Mesothelial cell of epicardium (in vitro differentiated cells): ENCODE data around the gene CD300E. TPM values are rescaled to one million over a fixed set of nuclear protein-coding genes. Genes with fewer than 3 reads are reported as not detected.
A peak's percentile ranks its signal among the peaks of the same experiment; 100 is the strongest.

Experiments
- DNase-seq, 2 experiments: peaks; one replicate each; pipeline ENCODE4 v3.0.0; 2021; ENCODE audit warnings: low spot score in 2 of 2; ENCODE audit not compliant: unreplicated experiment in 2 of 2
- H3K27ac Mint-ChIP-seq: 2 replicates; pipeline ENCODE4 v1.8.0; 2021; ENCODE audit warnings: mixed read lengths
- H3K27me3 Mint-ChIP-seq: 2 replicates; pipeline ENCODE4 v1.8.0; 2021; ENCODE audit warnings: low read depth, mixed read lengths
- H3K36me3 Mint-ChIP-seq: 2 replicates; pipeline ENCODE4 v1.8.0; 2021; ENCODE audit warnings: mixed read lengths
- H3K4me1 Mint-ChIP-seq: 2 replicates; pipeline ENCODE4 v1.8.0; 2021; ENCODE audit warnings: mixed read lengths
- H3K4me3 Mint-ChIP-seq: 2 replicates; pipeline ENCODE4 v1.8.0; 2021; ENCODE audit warnings: mild to moderate bottlenecking, moderate library complexity, mixed read lengths
- H3K9me3 Mint-ChIP-seq: 2 replicates; pipeline ENCODE4 v1.8.0; 2021; ENCODE audit warnings: mixed read lengths
- CTCF ChIP-seq: fragments of 200-600 bp; sonication (generic); IDR thresholded peaks from one replicate; pipeline ENCODE4 v1.5.0; 2021; ENCODE audit warnings: antibody characterized with exemption; ENCODE audit not compliant: unreplicated experiment
- total RNA-seq: library from RNA; stranded (reverse); gene quantifications from 3 replicates; pipeline ENCODE4 v1.2.1, GENCODE V29; 2021

The CD300E gene
- total RNA-seq, 1 donor from 2014 or later: not detected

DNA sequence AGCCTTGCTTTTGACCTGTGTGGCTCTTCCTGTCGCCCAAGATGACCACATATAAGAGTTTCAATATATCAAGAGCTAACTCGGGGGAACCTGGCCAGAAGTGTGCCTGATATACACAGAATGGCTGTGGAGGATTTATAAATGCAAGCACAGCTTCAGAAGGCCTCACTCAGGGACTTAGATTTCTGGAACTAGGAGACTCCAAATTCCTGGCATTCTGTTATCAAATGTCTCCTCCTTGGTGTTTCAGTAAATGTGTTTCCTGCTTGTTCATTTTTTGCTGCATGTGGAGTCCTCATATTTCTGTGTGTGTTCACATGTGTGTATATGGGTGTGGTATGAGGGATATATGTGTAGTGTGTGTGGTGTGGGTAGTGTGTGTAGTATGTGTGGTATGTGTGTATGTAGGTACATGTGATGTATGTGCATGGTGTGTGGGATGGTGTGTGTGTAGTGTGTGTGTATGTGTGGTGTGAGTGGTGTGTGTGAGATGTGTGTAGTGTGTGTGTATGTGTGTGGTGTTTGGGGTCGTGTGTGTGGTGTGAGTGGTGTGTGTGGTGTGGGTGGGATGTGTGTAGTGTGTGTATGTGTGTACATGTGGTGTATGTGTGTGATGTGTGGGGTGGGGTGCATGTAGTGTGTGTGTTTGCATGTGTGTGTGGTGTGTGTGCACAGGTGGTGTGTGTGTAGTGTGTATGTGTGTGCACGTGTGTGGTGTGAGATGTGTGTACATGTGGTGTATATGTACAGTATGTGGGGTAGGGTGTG lies 55.2 kb downstream of the CD300E start:
- Mint-ChIP-seq H3K36me3 (no peaks in the 10 kb centered on the region), H3K27ac (peak overlapping the region; percentile 4), H3K27me3 (peaks cover 14% of the 10 kb centered on the region), H3K4me3 (no peak overlapping the region), H3K9me3 (no peaks in the 10 kb centered on the region), H3K4me1 (peaks cover 2% of the 10 kb centered on the region)
- DNase-seq: no peak
- TF ChIP-seq CTCF: no peak

DNA sequence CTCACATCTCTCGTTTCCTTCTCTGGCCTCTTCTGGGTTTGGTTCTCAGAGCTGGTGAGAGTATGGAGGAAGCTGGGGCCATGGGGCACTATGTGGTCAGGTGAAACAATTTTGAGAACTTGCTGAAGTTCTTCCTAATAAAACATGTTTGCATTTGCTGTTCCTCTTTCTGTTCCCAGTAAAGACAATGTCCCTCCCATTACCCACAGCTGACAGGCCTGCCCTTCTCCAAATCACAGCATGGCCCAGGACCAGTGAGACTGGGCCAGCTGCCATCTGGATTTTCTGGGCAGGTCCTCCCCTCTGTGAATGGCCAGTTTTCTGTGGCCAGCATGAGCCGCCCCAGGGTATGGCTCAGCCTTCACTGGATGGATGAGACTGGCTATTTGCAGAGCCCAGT lies 56.1 kb downstream of the CD300E start, which contains the start of gene CD300H:
TSS of gene CD300H (minus strand) at position 113 of the 400 bp plus-strand sequence.
- DNase-seq: no peak
- peak within 1 kb of the TSS; percentile 4 for H3K27ac Mint-ChIP-seq
- peaks cover 2% of the 10 kb centered on the region for H3K4me1 Mint-ChIP-seq
- H3K4me3 Mint-ChIP-seq: no peak within 1 kb of the TSS
- H3K9me3 Mint-ChIP-seq: no peaks in the 10 kb centered on the region
- peaks cover 14% of the 10 kb centered on the region for H3K27me3 Mint-ChIP-seq
- H3K36me3 Mint-ChIP-seq: no peaks in the 10 kb centered on the region
- no peak for TF ChIP-seq CTCF

- H3K9me3 Mint-ChIP-seq: no peaks in the 10 kb centered on the region
- peaks cover 24% of the 10 kb centered on the region for H3K27me3 Mint-ChIP-seq
- TF ChIP-seq CTCF: no peak
- peak in 1 of 2 experiments; percentile 49 for DNase-seq
- H3K36me3 Mint-ChIP-seq: no peaks in the 10 kb centered on the region
- H3K4me3 Mint-ChIP-seq: no peak overlapping the region
- H3K4me1 Mint-ChIP-seq: peaks cover 2% of the 10 kb centered on the region
- H3K27ac Mint-ChIP-seq: no peak overlapping the region
These were observed 57.3 kb downstream of the CD300E start for GRCh38 chr17:74566132-74566753.

DNA sequence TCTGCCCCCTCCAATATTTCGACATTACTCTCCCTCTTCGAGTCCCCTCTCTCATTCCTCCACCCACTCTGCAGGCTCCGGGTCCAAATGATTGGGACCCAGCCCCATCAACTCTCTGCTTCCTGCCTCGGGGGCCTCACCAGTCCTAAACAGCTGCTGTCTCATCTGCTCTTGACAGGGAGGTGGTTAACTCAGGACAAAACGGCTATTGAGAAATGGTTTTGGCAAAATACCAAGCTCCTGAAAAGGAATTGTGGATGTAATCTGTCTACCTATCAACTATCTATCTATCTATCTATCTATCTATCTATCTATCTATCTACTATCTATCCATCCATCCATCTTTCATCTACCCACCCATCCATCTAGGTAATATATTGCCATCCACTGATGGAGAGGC lies 58.4 kb downstream of the CD300E start:
- Mint-ChIP-seq H3K9me3 (no peaks in the 10 kb centered on the region), H3K27ac (no peak overlapping the region), H3K4me3 (no peak overlapping the region), H3K4me1 (peaks cover 2% of the 10 kb centered on the region), H3K36me3 (no peaks in the 10 kb centered on the region), H3K27me3 (peaks cover 30% of the 10 kb centered on the region)
- TF ChIP-seq CTCF: no peak
- DNase-seq: no peak

DNA sequence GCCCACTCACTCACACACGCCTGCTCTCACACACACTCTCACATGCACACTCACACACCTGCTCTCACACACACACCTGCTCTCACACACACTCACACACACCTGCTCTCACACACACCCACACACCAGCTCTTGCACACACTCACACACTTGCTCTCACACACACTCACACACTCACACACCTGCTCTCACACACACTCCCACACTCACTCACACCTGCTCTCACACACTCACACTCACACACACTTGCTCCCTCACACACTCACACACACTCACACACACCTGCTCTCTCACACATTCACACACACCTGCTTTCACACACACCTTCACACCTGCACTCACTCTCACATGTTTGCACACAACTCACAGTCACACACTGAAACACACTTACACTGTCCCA lies 60.2 kb downstream of the CD300E start:
- Mint-ChIP-seq H3K27me3 (peaks cover 39% of the 10 kb centered on the region), H3K4me3 (no peak overlapping the region), H3K36me3 (no peaks in the 10 kb centered on the region), H3K4me1 (peaks cover 2% of the 10 kb centered on the region), H3K9me3 (peaks cover 10% of the 10 kb centered on the region), H3K27ac (no peak overlapping the region)
- no peak for TF ChIP-seq CTCF
- no peak for DNase-seq
